ENCODE measurements around the gene DSP. TPM values are rescaled to one million over a fixed set of nuclear protein-coding genes. Genes with fewer than 3 reads are reported as not detected.

Gene DSP
- total and polyA plus RNA-seq, 2 of the 13 experiments (the other 11 are each of a cell fraction or from before 2014, with no cell fraction given), result 89.8 to 117 TPM

- TF ChIP-seq FOXP4 (CRISPR knock-in tag; IDR thresholded peaks at IDR 0.05) (peak; percentile 95), HOXA5 (CRISPR knock-in tag; IDR thresholded peaks at IDR 0.05) (peak; percentile 89; the same call in 1 of the 2 replicates), MAFG (CRISPR knock-in tag; IDR thresholded peaks at IDR 0.05) (peak; percentile 47; the same call in 1 of the 2 replicates), TAF1 (CRISPR knock-in tag; IDR thresholded peaks at IDR 0.05) (peak; percentile 96), ZNF674 (CRISPR knock-in tag; IDR thresholded peaks at IDR 0.05; ENCODE audit: low read depth) (no peak), ARHGAP35 (CRISPR knock-in tag; IDR thresholded peaks at IDR 0.05; ENCODE audit: borderline replicate concordance) (peak; percentile 78; the same call in 1 of the 2 replicates), ZNF280B (CRISPR knock-in tag; IDR thresholded peaks at IDR 0.05; ENCODE audit: borderline replicate concordance) (peak; percentile 13; the same call in 1 of the 2 replicates), ZFP36L2 (CRISPR knock-in tag; IDR thresholded peaks at IDR 0.05) (no peak), KLF16 (CRISPR knock-in tag; IDR thresholded peaks at IDR 0.05) (peak; percentile 86 to 96; a peak in 3 of 4 replicates), DNMT1 (CRISPR knock-in tag; IDR thresholded peaks at IDR 0.05) (0 out of 2 replicates have a peak, but pooled peaks have one; percentile 89), SAP130 (CRISPR knock-in tag; IDR thresholded peaks at IDR 0.05; ENCODE audit: low read depth) (peak; percentile 95), CHD2 (IDR thresholded peaks at IDR 0.05; ENCODE audit: low read depth, low read length) (peak; percentile 82), IRF2 (CRISPR knock-in tag; IDR thresholded peaks at IDR 0.05) (peak; percentile 90; the same call in 1 of the 2 replicates), MYPOP (CRISPR knock-in tag; IDR thresholded peaks at IDR 0.05) (peak; percentile 95), HINFP (CRISPR knock-in tag; IDR thresholded peaks at IDR 0.05; ENCODE audit: low read depth) (0 out of 2 replicates have a peak, but pooled peaks have one; percentile 36), USF2 (IDR thresholded peaks at IDR 0.05; ENCODE audit: low read depth, low read length) (no peak), USF2 (CRISPR knock-in tag; IDR thresholded peaks at IDR 0.05; ENCODE audit: borderline replicate concordance) (no peak), ZNF326 (CRISPR knock-in tag; IDR thresholded peaks at IDR 0.05; ENCODE audit: borderline replicate concordance) (no peak), ZNF230 (CRISPR knock-in tag; IDR thresholded peaks at IDR 0.05) (no peak), TMF1 (CRISPR knock-in tag; IDR thresholded peaks at IDR 0.05; ENCODE audit: low read depth) (peak; percentile 35; the same call in 1 of the 2 replicates), KAT8 (CRISPR knock-in tag; IDR thresholded peaks at IDR 0.05) (peak; percentile 83)
These were observed at the start of gene DSP (continued) for GRCh38 chr6:7541175-7542064.
